Astrocyte (in vitro differentiated cells and primary cell): ENCODE results near the gene TLNRD1. TPM values are rescaled to one million over a fixed set of nuclear protein-coding genes. Genes with fewer than 3 reads are reported as not detected.

Experiments used
- DNase-seq: peaks from one replicate; pipeline ENCODE4 v3.0.0-alpha.2; 2010; ENCODE audit warnings: low read depth
- FAIRE-seq: peaks from 2 replicates; lab custom pipeline; 2011; peaks lifted over from hg19 to GRCh38; lab: Jason Lieb, UNC
- H2AFZ ChIP-seq: 2 replicates; pipeline ENCODE4 v1.6.0; 2012; ENCODE audit warnings: low read depth, low read length, inconsistent platforms
- H3K27ac ChIP-seq: 2 replicates; pipeline ENCODE4 v1.5.1; 2011; ENCODE audit warnings: low read depth, low read length, inconsistent platforms
- H3K27me3 ChIP-seq: 2 replicates; pipeline ENCODE4 v1.6.0; 2011; ENCODE audit warnings: low read length, inconsistent platforms; ENCODE audit not compliant: insufficient read depth
- H3K36me3 ChIP-seq: 2 replicates; pipeline ENCODE4 v1.5.1; 2011; ENCODE audit warnings: low read length, inconsistent platforms; ENCODE audit not compliant: insufficient read depth
- H3K4me1 ChIP-seq: 2 replicates; pipeline ENCODE4 v1.5.1; 2011; ENCODE audit warnings: low read length, inconsistent platforms; ENCODE audit not compliant: insufficient read depth
- H3K4me2 ChIP-seq: 2 replicates; pipeline ENCODE4 v1.6.0; 2012; ENCODE audit warnings: low read length, inconsistent platforms
- H3K4me3 ChIP-seq: 2 replicates; pipeline ENCODE4 v1.5.1; 2011; ENCODE audit warnings: low read depth, mild to moderate bottlenecking, low read length, inconsistent platforms; ENCODE audit not compliant: insufficient read depth
- H3K79me2 ChIP-seq: 2 replicates; pipeline ENCODE4 v1.6.0; 2012; ENCODE audit warnings: mild to moderate bottlenecking, low read length, inconsistent platforms; ENCODE audit not compliant: insufficient read depth
- H3K9ac ChIP-seq: 2 replicates; pipeline ENCODE4 v1.6.0; 2012; ENCODE audit warnings: mild to moderate bottlenecking, low read length, inconsistent platforms
- H3K9me3 ChIP-seq: 2 replicates; pipeline ENCODE4 v1.5.1; 2012; ENCODE audit warnings: low read depth, mild to moderate bottlenecking, low read length, inconsistent platforms; ENCODE audit not compliant: insufficient read depth
- H4K20me1 ChIP-seq: 2 replicates; pipeline ENCODE4 v1.6.0; 2012; ENCODE audit warnings: low read length, inconsistent platforms; ENCODE audit not compliant: insufficient read depth
- H3K27ac Mint-ChIP-seq: one replicate; pipeline ENCODE4 v1.8.0; 2021; ENCODE audit warnings: mild to moderate bottlenecking, mixed read lengths; ENCODE audit not compliant: unreplicated experiment
- H3K27me3 Mint-ChIP-seq: one replicate; pipeline ENCODE4 v1.8.0; 2021; ENCODE audit warnings: low read depth, mixed read lengths; ENCODE audit not compliant: unreplicated experiment
- H3K36me3 Mint-ChIP-seq: one replicate; pipeline ENCODE4 v1.8.0; 2021; ENCODE audit warnings: low read depth, mixed read lengths; ENCODE audit not compliant: unreplicated experiment
- H3K4me1 Mint-ChIP-seq: one replicate; pipeline ENCODE4 v1.8.0; 2021; ENCODE audit warnings: low read depth, mixed read lengths; ENCODE audit not compliant: unreplicated experiment
- H3K4me3 Mint-ChIP-seq: one replicate; pipeline ENCODE4 v1.8.0; 2021; ENCODE audit warnings: mild to moderate bottlenecking, moderate library complexity, mixed read lengths; ENCODE audit not compliant: unreplicated experiment
- H3K9me3 Mint-ChIP-seq: one replicate; pipeline ENCODE4 v1.8.0; 2021; ENCODE audit warnings: mild to moderate bottlenecking, mixed read lengths; ENCODE audit not compliant: unreplicated experiment
- CTCF ChIP-seq: IDR thresholded peaks from 2 replicates; pipeline ENCODE4 v1.5.1; 2011; ENCODE audit warnings: low read depth, mild to moderate bottlenecking, inconsistent platforms, low read length, moderate library complexity; ENCODE audit not compliant: insufficient read depth
- EZH2 ChIP-seq: IDR thresholded peaks from 2 replicates; pipeline ENCODE4 v1.6.1; 2012; ENCODE audit warnings: mild to moderate bottlenecking, low read length, inconsistent platforms; ENCODE audit not compliant: insufficient read depth
- total RNA-seq: library from RNA; stranded (reverse); gene quantifications from 2 replicates; pipeline ENCODE4 v1.2.1, GENCODE V29; 2021

The TLNRD1 gene
- total RNA-seq, 1 donor from 2014 or later = 24.2 TPM

DNA sequence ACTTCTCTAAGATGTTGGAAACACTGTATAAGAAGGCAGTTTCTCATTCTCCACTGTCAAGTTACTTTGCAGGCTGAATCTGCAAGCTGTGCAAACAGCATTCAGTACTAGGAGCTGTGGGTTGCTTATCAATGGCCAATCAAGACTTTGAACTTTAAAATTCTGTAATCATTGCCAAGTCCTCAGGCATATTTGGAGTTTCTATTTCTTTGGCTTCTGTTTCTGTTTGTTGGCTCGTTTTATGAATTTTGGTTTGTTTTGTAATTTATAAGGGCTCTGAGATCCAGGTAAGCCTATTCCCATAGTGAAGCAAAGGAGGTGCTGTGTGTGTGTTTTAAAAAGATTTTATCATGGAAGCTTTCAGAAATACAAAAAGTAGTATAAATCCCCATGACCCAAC is 32.1 kb downstream of the TLNRD1 start:
- Histone ChIP-seq H4K20me1 (no peaks in the 10 kb centered on the region), H3K27me3 (no peaks in the 10 kb centered on the region), H3K4me2 (no peak overlapping the region), H3K36me3 (no peaks in the 10 kb centered on the region), H3K4me3 (no peak overlapping the region), H3K27ac (no peak overlapping the region), H3K9me3 (peaks cover 6% of the 10 kb centered on the region), H2AFZ (no peak overlapping the region), H3K9ac (no peak overlapping the region), H3K79me2 (no peaks in the 10 kb centered on the region), H3K4me1 (peaks cover 7% of the 10 kb centered on the region)
- no peak overlapping the region for H3K27ac Mint-ChIP-seq
- peaks cover 2% of the 10 kb centered on the region for H3K4me1 Mint-ChIP-seq
- H3K27me3 Mint-ChIP-seq = peaks cover 2% of the 10 kb centered on the region
- peaks cover 16% of the 10 kb centered on the region for H3K9me3 Mint-ChIP-seq
- H3K36me3 Mint-ChIP-seq = peaks cover 1% of the 10 kb centered on the region
- no peak for TF ChIP-seq CTCF
- TF ChIP-seq EZH2 = no peak
- H3K4me3 Mint-ChIP-seq = no peak overlapping the region
- DNase-seq (no peak), FAIRE-seq (no peak)

- Histone ChIP-seq H3K27me3 (no peaks in the 10 kb centered on the region), H3K79me2 (no peaks in the 10 kb centered on the region), H3K27ac (no peak overlapping the region), H3K9me3 (peaks cover 6% of the 10 kb centered on the region), H3K36me3 (no peaks in the 10 kb centered on the region), H3K4me1 (peaks cover 7% of the 10 kb centered on the region), H2AFZ (no peak overlapping the region), H3K4me3 (no peak overlapping the region), H3K4me2 (no peak overlapping the region), H4K20me1 (no peaks in the 10 kb centered on the region), H3K9ac (no peak overlapping the region)
- DNase-seq (no peak), FAIRE-seq (no peak)
- TF ChIP-seq CTCF (no peak), EZH2 (no peak)
- Mint-ChIP-seq H3K36me3 (peaks cover 1% of the 10 kb centered on the region), H3K27ac (no peak overlapping the region), H3K4me1 (peaks cover 2% of the 10 kb centered on the region), H3K4me3 (no peak overlapping the region), H3K9me3 (peaks cover 16% of the 10 kb centered on the region), H3K27me3 (peaks cover 2% of the 10 kb centered on the region)
These were observed 32.8 kb downstream of the TLNRD1 start for GRCh38 chr15:81033508-81033907.

DNA sequence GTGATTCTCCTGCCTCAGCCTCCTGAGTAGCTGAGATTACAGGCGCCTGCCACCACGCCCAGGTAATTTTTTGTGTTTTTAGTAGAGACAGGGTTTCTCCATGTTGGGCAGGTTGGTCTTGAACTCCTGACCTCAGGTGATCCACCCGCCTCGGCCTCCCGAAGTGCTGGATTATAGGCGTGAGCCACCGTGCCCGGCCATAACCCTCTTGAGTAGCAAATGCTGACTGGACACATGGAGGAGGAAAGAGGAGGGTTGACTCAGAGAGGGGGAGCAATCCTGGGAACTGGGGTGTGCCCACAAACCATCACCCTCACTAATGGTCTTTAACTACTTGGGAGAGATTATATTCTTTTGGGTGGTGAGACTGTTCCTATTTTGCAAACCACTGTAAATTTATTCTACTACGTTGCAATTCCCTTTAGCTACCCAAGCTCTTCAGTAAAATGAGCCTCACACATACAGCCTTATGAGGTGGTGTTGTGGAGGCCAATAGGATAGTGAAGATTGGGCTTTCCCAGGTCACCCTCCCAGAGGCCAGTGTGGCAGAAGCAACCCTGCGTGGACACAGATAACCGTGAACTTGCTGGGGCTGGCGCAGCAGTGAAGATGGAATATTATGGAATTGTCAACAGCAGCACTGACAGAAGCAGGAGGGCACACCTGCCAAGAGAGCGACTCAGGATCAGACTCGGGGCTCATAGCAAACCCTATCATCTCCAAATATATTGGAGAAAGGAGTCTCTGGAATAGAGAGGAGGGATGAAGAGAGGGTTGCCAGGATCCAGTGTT is 37.4 kb downstream of the TLNRD1 start:
- Histone ChIP-seq H3K27ac (no peak overlapping the region), H3K4me3 (no peak overlapping the region), H3K27me3 (no peaks in the 10 kb centered on the region), H3K9ac (no peak overlapping the region), H3K36me3 (no peaks in the 10 kb centered on the region), H3K4me1 (no peaks in the 10 kb centered on the region), H4K20me1 (no peaks in the 10 kb centered on the region), H3K9me3 (no peaks in the 10 kb centered on the region), H3K4me2 (no peak overlapping the region), H2AFZ (no peak overlapping the region), H3K79me2 (no peaks in the 10 kb centered on the region)
- Mint-ChIP-seq H3K9me3 (peaks cover 2% of the 10 kb centered on the region), H3K36me3 (no peaks in the 10 kb centered on the region), H3K4me1 (peaks cover 2% of the 10 kb centered on the region), H3K27me3 (peaks cover 9% of the 10 kb centered on the region), H3K4me3 (no peak overlapping the region), H3K27ac (no peak overlapping the region)
- DNase-seq = no peak
- no peak for TF ChIP-seq EZH2
- TF ChIP-seq CTCF = no peak
- FAIRE-seq = no peak
